ENCODE data around the gene EMSY. TPM values are rescaled to one million over a fixed set of nuclear protein-coding genes. Genes with fewer than 3 reads are reported as not detected.

EMSY gene, protein sequence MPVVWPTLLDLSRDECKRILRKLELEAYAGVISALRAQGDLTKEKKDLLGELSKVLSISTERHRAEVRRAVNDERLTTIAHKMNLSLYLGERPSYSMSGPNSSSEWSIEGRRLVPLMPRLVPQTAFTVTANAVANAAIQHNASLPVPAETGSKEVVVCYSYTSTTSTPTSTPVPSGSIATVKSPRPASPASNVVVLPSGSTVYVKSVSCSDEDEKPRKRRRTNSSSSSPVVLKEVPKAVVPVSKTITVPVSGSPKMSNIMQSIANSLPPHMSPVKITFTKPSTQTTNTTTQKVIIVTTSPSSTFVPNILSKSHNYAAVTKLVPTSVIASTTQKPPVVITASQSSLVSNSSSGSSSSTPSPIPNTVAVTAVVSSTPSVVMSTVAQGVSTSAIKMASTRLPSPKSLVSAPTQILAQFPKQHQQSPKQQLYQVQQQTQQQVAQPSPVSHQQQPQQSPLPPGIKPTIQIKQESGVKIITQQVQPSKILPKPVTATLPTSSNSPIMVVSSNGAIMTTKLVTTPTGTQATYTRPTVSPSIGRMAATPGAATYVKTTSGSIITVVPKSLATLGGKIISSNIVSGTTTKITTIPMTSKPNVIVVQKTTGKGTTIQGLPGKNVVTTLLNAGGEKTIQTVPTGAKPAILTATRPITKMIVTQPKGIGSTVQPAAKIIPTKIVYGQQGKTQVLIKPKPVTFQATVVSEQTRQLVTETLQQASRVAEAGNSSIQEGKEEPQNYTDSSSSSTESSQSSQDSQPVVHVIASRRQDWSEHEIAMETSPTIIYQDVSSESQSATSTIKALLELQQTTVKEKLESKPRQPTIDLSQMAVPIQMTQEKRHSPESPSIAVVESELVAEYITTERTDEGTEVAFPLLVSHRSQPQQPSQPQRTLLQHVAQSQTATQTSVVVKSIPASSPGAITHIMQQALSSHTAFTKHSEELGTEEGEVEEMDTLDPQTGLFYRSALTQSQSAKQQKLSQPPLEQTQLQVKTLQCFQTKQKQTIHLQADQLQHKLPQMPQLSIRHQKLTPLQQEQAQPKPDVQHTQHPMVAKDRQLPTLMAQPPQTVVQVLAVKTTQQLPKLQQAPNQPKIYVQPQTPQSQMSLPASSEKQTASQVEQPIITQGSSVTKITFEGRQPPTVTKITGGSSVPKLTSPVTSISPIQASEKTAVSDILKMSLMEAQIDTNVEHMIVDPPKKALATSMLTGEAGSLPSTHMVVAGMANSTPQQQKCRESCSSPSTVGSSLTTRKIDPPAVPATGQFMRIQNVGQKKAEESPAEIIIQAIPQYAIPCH (N-terminal part only)
- total RNA-seq, result 32.5 TPM

GRCh38 chr11:76444384-76445120, at the start of gene EMSY:
EMSY (plus strand) TSS chr11:76445018; CDS start chr11:76446939, 1,921 bp downstream.

Small RNA genes lying within 50 kb of the gene (small RNA-seq; reads per million reads assigned to genes)
- gene AP001189.2, result not detected
- not detected for gene RF00019

Other genes with a start within 250 kb of the EMSY start
- 0.69 TPM for gene WNT11, start 238.5 kb upstream of the EMSY start, total RNA-seq
- 72.4 TPM for gene THAP12, start 63.9 kb upstream of the EMSY start, total RNA-seq
- gene GVQW3, start 63.7 kb upstream of the EMSY start, total RNA-seq, result 39.0 TPM
- gene LRRC32, start 225.7 kb downstream of the EMSY start, total RNA-seq, result 2.1 TPM